Midbrain (tissue), 1 donor: Measurements from ENCODE around the gene ATOSB.
"Not testable (repeated sequence)": the region's sequence is repeated elsewhere in the genome, so short reads cannot be mapped to it uniquely, and the experiment has no call there.

ENCODE experiments used
- DNase-seq: peaks from one replicate; lab custom pipeline; 2025; lab: John Stamatoyannopoulos, UW

The ATOSB gene

DNA sequence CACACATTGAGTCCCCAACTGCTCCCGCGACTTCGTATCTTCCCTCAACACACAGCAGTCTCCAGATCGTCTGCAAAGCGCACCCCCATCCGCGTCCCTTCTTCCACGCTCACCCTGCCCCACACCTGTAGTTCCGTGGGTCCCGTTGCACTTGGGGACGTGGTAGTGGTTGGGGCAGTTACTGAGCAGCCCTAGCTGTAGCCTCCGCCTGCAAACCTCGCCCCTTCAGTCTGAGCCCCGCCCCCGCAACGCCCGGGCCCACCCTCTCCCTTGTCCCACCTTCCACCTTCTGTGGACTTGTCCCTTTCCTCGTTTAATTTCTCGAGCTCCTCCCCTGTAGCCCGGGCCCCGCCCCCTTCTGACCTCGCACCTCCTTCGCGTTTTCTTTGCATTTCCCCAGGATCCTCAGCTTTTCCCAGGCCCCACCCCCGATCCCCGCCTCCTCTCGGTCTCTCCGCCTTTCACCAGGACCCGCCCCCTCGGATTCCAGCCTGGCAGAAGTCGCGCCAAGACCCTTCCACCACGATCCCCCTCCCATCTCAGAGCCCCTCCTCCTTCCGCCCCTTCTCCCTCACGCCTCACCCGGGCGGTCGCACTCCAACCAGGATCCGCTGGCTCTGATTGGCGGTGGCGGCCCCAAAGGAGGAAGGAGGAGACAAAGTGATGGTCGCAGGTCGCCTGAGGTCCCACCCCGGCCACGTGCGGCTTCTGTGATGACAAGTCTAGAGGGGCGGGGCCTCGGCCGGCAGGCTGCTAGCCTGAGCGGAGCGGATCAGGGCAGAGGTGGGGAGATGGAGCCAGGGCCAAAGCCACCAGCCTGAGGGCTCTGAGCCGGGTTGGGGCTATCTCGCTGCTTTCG, at the start of gene ATOSB:
Gene ATOSB, minus strand, starts transcription at position 183 of the 859 bp plus-strand sequence. CDS start 7,588 bp downstream, outside the sequence.
- peak; percentile 90 for DNase-seq

DNA sequence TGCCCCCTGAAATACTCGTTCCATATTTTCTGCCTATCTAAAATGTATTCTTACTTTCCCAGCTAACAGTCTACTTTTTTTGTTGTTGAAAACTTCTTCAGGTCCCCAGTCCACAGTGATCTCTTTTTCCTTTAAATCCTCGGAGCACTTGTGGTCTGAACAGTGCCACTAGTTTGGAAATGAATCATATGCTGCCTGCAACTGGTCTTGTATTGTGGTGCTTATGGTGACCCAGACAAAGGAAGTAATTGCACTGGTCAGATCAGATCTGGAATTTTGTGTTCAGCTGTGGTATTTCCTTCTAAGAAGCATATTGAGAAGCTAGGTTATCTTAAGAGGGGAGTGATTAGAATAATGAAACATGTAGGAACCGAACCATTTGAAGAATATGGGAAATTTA, 49.0 kb upstream of the ATOSB start:
- no peak for DNase-seq

DNA sequence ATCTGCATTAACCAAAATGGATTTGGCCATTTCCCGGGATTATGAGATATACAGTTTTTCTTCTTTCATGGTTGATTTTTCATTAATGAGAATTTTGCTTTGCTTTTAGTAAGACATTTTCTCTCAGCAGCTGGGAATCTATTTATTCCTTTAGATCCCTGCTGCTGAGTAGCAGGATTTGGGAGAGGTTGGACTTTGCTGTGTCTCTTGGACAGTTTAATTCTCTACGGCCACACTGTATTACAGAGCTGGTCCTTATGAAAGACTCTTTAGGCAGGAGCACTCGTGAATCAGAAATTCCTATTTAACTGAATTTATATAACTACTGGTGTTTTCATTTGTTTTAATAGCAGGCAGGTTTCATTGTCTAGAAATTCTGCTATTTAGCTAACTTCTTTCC, 47.8 kb upstream of the ATOSB start:
- no peak for DNase-seq

GRCh38 chr9:35162605-35163315, 47.1 kb upstream of the ATOSB start:
- DNase-seq: no peak

DNA sequence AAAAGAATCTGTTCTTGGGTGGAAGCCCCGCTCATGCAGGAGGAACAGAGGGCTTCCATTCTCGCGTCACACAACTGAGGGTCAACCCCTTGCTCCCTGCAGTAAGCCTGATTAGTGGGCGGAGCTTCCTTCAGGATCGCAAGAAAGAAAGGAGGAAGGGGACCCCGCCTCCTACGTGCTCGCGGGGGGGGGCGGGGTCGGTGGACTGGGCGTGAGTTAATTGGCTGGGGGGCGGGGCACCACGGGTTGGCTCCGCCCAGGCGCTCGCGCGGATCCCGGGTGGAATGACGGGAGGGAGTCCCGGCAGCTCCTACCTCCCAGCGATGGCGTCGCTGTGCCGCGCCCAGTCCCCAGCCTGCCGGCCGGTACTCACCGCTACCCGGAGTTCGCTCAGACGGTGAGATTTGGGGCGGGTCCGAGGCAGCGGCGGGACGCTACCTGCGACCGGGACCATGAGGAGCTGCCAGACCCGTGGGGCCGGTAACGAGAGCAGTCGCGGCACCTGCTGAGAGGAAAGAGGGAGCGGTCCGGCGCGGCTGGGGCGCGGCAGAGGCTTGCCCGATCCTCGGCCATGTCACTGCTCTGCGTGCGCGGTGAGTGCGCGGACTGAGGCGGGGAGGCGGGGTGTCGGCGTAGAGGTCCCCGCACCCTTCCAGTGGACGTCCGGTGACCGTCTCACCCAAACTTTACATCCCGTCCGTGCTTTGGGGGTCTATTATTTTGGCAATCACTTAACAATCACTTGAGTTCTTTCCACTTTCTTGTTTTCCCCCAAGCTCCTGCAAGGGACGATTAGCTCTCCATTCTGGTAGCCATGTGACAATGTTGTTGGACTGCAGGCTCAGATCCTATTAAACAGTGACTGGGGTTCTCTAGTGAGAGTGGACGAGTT, 46.3 kb upstream of the ATOSB start, which contains the start of gene UNC13B:
Gene UNC13B, plus strand, starts transcription at position 297 of the 892 bp plus-strand sequence. Its CDS starts 275 bp downstream, at position 572.
- DNase-seq: peak; percentile 95

GRCh38 chr9:35158501-35159280, 43.0 kb upstream of the ATOSB start:
- DNase-seq: no peak

DNA sequence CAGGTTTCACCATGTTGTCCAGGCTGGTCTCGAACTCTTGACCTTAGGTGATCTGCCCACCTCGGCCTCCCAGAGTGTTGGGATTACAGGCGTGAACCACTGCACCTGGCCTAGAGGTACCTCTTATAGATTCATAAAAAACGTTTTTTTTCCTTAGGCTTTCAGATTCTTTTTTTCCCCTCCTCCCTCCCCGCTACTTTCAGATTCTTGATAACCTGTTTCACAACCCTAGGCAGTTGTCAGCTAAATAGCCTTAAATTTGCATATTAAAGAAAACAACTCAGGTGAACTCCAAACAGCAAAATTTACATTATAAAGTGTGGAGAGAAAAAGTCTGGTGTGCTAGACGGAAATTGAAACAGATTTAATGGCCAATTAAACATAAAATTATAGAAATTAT, 42.2 kb upstream of the ATOSB start:
- not testable (repeated sequence) for DNase-seq

DNA sequence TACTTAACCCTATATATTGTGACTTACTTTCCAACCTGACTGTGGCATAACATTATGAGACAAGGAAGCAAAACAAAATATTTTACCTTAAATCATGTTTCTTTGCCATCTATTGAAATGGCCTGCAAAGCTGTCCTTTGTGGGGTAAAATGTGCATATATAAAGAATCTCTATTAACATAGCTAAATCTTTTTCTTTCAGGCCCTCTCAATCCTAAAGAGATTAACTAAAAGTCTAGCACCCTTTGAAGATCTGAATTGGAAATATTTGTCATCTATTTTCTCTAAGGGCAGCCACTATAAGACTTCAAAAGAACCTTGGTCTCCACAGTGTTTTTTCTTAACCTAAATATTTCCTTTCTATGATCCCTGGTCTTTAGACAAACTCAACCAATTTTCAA, 41.1 kb upstream of the ATOSB start:
- no peak for DNase-seq

DNA sequence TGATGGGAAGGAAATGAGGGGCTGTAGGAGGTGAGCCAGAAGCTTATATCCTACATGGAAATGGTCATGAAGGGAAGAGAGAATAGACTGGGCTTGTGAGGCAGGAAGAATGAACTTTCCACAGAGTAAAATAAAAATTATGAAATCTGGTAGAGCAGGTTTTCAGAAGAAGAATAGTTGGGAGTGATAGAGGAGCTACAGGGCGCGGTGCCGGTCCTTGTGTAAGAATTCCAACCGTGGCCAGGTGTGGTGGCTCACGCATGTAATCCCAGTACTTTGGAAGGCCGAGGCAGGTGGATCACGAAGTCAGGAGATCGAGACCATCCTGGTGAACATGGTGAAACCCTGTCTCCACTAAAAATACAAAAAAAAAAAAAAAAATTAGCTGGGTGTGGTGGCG, 37.3 kb upstream of the ATOSB start:
- DNase-seq: no peak

GRCh38 chr9:35147941-35148563, 32.4 kb upstream of the ATOSB start:
- not testable (repeated sequence) for DNase-seq

DNA sequence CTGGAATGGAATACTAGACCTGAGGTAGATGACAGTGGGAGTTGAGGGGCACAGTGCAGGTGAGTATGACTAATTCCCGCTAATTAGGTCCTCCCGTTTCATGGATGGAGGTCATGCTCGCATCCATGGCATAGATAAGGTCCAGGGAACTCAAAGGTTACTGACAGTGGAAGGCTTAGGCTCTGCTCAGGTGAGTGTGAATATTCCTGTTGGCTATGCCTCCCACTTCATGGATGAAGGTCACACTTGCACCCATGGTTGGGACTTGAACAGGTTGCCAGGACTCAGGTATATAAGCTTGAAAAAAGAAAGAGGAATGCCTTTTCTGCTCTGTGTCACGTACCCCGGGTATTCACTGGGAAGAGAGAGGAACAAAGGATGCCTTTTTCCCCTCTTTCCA, 26.4 kb upstream of the ATOSB start:
- no peak for DNase-seq

GRCh38 chr9:35140093-35140492, 24.4 kb upstream of the ATOSB start:
- no peak for DNase-seq

- DNase-seq: no peak
Observed at GRCh38 chr9:35136866-35137265, 21.2 kb upstream of the ATOSB start.

DNA sequence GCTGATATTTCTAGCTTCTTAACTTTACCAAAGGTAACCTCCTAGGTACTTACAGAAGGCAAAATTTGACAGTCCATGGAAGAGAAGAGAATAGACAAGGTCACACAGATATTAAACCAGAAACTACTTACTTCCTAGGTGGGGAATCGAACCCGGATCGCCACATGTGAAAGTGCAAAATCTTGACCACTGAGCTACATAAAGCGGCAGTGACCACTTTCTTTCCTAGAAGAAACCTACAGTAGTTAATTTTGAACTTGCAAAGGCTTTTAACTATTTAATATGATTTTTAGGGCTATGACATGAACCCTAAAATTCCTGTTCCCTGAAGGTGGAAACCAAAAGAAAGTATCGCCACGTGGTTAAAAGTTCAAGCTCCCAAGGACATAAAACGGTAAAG, 20.3 kb upstream of the ATOSB start:
- no peak for DNase-seq

DNA sequence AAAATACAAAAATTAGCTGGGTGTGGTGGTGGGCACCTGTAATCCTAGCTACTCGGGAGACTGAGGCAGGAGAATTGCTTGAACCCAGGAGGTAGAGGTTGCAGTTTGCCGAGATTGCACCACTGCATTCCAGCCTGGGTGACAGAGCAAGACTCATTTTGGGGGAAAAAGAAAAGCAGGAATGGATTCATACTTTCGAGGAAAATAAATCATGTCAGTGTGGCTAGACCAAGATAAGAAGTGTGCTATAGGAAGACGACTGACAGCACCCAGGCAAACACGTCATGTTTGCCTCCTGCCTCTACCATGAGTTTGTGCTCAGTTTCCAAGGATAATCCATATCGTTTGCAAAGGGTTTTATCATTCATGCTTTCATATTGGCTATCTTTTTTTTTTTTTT, 19.3 kb upstream of the ATOSB start:
- DNase-seq: no peak

- DNase-seq: peak; percentile 92
Observed at GRCh38 chr9:35116898-35117551, 1.4 kb upstream of the ATOSB start.

GRCh38 chr9:35116539-35116897, 856 bp upstream of the ATOSB start:
- no peak for DNase-seq

DNA sequence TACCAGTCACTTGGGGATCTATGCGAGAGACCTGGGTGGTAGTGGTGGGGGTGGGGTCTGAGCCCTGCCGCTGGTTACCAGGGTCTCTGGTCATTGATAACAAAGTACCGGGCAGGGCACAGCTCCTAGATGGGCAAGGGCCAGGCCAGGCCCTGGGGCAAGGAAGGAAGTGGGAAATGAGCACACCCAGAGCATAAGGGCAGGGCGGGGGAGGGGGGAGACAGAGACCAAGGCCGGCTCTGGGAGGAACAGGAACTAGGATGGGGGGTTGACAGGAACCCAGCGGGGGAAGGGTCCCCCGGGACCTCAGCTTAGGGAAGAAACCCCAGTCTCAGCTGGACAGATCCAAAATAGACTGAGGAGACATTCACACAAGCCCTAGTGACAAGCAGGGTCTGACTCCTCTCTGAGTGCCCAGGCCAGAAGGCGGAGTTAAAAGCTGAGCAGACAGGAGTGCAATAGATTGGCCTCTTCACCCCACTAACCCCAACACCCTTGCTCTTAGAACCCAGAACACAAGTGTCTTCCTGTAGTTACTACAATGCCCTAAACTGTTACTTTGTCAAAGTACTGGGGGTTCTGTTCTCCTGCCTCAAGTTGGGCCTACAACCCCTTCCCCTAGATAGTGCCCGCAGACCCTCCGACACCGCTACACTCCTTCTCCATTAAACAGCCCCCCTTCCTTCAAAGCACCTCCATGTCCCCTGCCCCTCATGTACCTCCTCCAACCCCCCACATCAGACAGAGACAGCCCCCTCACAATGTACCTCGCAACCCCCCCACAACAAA, 628 bp downstream of the ATOSB start:
- DNase-seq: peak; percentile 4

GRCh38 chr9:35114113-35114839, 1.4 kb downstream of the ATOSB start:
- DNase-seq: peak; percentile 78
